ENCODE results near the gene PPP2R3A. TPM values are rescaled to one million over a fixed set of nuclear protein-coding genes. Genes with fewer than 3 reads are reported as not detected.
"Not testable (repeated sequence)": the region's sequence is repeated elsewhere in the genome, so short reads cannot be mapped to it uniquely, and the experiment has no call there.

The PPP2R3A gene, protein sequence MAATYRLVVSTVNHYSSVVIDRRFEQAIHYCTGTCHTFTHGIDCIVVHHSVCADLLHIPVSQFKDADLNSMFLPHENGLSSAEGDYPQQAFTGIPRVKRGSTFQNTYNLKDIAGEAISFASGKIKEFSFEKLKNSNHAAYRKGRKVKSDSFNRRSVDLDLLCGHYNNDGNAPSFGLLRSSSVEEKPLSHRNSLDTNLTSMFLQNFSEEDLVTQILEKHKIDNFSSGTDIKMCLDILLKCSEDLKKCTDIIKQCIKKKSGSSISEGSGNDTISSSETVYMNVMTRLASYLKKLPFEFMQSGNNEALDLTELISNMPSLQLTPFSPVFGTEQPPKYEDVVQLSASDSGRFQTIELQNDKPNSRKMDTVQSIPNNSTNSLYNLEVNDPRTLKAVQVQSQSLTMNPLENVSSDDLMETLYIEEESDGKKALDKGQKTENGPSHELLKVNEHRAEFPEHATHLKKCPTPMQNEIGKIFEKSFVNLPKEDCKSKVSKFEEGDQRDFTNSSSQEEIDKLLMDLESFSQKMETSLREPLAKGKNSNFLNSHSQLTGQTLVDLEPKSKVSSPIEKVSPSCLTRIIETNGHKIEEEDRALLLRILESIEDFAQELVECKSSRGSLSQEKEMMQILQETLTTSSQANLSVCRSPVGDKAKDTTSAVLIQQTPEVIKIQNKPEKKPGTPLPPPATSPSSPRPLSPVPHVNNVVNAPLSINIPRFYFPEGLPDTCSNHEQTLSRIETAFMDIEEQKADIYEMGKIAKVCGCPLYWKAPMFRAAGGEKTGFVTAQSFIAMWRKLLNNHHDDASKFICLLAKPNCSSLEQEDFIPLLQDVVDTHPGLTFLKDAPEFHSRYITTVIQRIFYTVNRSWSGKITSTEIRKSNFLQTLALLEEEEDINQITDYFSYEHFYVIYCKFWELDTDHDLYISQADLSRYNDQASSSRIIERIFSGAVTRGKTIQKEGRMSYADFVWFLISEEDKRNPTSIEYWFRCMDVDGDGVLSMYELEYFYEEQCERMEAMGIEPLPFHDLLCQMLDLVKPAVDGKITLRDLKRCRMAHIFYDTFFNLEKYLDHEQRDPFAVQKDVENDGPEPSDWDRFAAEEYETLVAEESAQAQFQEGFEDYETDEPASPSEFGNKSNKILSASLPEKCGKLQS (N-terminal part only)
- 16.1 TPM for polyA plus RNA-seq (2013, experiment 1 of 2; ENCODE audit: insufficient read length)
- 14.7 TPM for polyA plus RNA-seq (2013, experiment 2 of 2; ENCODE audit: insufficient read length)

DNA sequence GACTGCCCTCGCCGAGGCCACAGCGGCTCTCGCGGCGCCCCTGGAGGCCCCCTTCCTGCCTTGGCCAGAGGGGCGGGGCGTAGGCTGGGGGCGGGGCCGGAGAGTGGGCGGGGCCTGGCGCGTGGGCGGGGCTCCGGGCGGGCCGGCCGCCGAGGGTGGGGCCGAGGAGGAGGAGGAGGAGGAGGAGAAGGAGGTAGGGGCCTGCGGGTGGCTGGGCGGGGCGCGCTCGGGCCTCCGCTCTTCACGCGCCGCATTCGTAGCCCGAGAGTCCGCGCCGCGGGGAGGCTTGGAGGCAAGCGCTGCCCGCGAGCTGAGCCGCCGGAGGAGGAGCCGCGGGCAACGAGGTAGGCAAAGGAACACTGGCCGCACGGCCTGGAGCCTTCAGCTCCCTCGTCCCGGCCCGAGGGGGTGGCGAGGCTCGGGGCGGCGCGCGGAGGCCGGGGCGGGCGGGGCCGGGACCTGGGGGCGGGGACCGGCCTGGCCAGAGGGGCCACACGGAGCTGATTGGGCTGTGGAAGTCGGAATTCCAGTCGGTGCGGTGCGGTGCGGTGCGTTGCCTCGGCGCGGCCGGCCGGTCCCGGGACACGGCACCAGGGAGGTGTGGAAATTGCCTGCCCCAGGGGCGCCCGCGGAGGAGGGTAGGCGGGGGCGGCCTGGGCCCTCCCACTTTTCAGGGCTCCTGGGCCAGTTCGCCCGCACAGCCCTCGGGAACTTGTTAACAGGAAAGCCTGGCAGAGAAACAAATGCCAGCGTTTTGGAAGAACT, at the start of gene PPP2R3A:
PPP2R3A (plus strand) TSS at position 223 of the 765 bp plus-strand sequence. CDS start 35,771 bp downstream, outside the sequence.
- DNase-seq = peak; percentile 89

DNA sequence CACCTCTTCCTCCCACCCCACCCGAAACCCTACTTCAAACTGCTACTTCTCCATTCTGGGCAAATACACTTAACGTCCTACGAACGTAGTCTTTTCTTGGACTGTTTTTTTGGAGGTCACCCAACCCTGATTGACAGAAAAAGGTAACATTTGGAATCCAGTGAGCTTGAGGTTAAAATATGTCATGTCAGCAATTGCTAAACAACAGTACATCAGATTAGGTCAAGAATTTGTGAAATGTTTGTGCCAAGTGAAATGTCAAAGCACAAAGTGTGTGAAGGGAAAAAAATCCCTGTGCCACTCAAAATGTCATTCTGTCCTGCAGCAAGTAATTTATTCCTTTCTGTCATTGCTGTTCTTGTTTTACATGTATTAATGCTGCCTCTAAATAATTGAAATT, 49.2 kb upstream of the PPP2R3A start:
- no peak for DNase-seq

DNA sequence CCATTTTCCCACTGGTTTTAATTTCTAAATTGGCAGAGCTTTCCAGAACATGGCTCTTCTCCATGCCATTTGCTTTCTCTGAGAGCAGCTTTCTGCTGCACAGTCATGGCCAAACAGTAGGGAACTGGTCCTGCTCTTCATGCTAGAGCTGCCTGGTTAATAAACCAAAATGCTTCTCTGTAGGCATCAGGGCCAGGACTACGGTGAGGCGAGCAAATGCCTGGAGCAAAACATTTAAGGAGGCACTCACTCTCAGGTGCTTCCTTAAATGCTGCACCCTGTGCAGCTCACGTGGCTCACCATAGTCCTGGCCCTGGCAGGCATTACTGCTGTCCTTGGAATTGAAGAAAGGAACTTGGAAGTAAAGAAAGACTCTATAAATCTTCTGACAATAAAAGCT, 48.5 kb upstream of the PPP2R3A start:
- no peak for DNase-seq

DNA sequence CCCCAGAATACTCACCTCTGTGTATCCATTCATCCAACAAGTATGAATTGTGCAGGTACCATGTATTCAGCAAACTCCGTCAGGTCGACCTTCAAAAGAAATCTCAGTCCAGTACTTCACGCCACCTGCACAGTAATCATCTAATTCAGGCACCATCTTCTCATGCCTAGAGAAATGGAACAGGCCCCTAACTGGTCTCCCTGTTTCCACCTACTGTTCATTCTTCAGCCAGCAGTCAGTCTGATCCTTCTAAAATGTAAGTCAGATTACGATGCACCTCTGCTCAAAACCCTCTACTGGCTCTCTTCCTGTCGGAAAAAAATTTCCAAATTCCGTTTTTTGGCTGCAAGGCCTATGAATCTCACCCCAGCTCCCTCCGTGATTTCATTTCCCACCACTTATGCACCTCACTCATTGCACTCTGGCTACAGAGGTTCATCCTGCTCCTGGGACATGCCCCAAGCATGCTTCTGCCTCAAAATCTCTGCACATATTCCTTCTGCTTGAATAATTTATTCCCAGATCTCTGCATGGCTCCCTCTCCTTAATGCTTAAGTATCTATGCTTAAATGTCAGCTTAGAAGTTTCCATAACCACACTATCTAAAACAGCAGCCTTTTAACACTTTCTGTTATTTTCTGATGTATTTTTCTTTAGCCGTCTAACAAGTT, 47.5 kb upstream of the PPP2R3A start:
- no peak for DNase-seq

DNA sequence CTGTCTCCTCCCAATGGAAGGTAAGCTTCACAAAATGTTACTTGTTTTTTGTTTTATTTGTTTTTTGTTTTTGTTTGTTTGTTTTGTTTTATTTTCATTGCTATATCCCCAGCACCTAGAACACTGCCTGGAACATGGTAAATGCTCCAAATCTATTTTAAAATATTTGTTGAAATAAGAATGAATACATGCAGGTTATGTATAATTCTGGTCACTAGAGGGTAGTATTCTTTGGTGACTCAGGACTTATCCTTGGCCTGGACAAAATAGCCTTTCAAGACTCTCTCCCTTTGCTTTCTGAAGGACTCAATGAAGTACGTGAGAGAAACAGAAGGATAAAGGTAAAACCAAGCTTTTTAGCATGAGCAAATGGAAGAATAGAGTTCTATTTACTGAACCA, 46.9 kb upstream of the PPP2R3A start:
- peak; percentile 41 for DNase-seq

DNA sequence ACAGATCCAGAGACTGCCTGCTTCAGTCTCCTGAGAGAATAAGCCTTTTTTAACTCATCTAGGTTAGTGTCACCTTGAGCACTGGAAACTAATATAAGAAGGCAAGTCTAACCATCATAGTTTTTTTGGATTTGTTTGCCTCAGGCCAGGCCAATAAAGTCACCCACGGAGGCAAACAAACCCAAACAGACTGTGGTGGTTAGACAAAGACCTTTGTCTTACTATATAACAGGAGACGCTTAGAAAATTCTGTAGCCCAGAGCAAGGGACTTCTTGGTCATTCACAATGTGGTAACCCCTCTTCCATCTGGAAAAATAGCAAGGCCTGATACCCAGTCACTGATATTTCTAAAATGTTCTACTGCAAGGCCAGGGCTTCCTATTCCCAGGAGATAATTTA, 45.3 kb upstream of the PPP2R3A start:
- no peak for DNase-seq

DNA sequence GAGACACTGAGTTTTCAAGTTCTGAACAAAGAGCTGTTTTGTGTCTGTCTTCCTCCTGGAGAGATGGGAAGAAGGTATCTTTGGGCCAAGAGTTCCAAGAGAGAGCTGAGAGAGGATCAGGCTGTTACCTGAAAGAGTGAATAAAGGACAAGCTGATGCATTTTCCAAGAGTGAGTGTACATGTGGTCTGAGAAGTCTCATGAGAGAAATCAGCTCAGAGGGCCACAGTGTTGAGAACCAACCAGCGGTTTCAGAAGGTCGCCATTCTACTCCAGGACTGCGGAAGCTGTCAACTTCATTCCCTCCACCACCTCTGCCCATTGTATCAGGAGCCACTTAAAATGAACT, 42.7 kb upstream of the PPP2R3A start:
- DNase-seq = no peak

DNA sequence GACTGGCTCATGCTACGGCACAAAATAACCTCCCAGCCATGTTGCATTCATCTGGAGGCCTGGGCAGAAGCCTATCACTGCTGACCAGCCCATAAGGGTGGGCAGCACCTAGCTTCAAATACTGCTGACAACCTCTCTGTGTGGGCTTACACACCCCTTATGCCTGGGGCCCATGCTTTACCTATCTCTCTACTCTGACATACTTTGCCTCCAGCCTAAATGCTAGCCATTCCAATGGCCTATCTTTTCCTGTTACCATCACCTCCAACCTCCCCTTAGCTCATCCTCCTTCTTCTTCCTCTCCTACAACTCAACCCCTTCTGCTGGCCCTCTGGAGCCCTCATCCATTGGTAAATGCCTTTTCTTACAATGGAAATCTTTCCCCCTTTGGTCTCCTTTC, 41.0 kb upstream of the PPP2R3A start:
- DNase-seq = no peak

DNA sequence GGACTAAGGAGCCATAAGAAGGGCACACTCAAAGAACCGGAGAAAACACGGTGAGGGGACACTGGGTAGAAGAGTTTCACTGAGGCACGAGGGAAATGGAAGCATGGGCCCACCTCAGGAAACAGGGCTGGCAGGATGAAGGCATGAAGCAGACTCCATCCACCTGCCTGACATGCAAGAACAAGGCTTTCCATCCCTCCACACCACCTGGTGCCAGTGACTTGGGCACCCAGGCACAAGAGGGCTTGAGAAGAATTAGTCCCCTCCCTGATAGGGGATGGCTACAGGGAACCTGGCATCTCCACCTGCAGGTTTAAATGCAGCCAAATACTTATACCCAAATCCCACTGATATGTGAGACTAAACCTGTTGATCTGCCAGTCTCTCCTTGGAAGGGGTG, 38.9 kb upstream of the PPP2R3A start:
- DNase-seq = no peak

DNA sequence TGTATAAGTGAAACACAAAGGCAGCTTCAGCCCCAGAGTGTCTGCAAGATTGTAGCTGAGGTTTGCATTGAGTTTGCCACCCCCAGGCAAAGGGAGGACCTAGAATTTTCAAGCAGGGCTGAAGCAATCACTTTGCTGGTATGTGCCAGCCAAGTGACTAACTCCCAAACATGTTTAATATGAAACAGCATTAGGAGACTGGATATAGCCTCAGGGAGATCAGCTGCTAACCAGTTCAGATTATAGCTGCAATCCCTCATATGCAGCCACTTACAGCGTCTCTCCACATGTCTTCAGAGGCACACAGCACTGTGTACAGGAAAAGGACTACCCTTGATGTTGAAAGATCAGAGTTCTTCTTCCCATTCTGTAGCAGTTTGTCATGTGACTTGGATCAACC, 38.4 kb upstream of the PPP2R3A start:
- no peak for DNase-seq

DNA sequence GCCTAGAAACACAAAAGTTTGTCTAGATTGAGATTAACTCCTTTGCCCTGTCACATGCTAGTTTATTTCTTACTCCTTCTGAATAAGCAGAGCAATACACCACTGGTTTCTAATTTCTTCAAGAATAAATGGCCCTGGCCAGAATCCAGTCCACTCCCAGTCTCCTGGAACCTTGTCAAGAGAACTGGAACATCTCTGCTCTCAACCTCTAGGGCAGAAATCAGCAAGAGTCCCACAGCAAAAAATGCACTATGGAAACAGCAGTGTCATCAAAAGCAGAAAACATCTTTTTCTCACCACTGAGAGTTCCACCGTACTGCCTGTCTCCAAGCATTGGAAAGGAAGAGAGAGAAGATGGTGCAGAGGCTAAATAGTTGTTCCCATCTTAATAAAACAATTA, 35.9 kb upstream of the PPP2R3A start:
- DNase-seq = peak; percentile 50

DNA sequence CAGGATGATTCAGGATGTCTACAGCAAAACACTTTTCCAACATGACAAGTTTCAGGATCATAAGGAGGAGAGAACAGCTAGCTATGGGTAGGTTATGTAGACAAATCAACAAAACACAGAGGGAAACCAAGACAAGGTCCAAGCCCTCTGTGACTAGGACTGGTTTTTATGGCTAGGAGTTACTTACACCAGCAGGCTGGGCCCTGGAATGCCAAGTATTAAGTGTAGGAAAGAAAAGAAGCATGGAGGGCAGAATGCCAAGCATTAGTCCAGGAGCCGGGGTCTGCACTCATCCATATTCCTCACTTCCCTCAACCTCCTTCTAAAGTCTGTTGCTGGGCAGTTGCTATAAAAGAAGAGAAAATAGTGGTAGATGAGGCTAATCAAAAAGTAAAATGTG, 35.3 kb upstream of the PPP2R3A start:
- peak; percentile 23 for DNase-seq

DNA sequence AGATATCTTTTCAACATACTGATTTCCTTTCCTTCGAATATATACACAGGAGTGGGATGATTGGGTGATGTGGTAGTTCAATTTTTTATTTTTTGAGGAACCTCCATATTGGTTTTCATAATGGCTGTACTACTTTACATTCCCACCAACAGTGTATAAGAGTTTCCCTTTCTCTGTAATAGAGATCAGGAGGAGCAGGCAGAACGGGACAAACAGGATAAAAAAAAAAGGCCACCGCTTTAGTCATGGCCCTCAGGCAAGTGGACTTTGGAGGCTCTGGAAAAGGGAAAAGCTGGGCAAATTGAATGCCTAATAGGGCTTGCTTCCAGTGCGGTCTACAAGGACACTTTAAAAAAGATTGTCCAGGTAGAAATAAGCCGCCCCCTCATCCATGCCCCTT, 30.4 kb upstream of the PPP2R3A start:
- not testable (repeated sequence) for DNase-seq

DNA sequence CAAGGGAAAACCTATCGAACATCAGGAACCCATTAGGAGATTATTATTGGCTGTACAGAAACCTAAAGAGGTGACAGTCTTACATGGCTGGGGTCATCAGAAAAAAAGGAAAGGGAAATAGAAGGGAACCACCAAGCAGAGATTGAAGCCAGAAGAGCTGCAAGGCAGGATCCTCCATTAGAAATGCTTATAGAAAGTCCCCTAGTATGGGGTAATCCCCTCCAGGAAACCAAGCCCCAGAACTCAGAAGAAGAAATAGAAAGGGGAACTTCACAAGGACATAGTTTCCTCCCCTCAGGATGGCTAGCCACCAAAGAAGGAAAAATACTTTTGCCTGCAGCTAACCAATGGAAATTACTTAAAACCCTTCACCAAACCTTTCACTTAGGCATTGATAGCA, 27.8 kb upstream of the PPP2R3A start:
- DNase-seq = not testable (repeated sequence)

DNA sequence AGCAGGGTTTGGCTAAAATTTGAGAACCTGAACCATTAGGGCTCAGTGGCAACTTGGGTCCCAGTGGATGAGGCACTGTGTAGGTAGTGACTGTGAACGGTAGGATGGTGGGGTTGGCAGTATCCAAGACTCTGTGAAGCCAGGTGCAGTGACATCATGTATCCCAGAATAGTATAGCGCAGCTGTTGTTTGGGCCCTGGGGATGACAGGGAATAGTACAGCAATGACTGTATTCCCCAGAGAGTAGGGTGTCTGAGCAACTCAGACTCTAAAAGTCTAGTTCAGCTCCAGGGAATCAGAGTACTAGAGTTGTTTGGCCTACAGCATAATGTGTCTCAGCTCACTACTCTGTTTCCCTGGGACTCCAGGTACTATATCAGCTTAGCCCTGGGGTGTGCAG, 20.7 kb upstream of the PPP2R3A start:
- DNase-seq = peak; percentile 5

DNA sequence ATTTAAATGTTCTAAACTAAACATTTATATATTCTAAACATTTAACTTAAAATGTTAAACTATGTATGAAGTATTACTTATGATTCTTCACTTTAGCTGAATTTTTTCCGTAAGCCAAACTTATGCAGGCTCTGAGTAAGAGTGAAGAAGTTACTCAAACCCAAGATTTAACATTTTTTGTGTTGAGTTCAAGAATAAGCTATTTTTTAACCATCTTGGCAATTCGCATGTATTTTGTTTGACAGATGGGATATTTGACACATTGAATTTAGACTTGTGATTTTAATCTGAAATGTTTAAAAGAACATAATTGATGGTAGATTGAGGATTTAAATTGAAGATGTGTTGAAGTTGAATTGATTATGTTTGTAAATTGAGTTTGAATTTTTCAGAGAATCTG, 14.6 kb upstream of the PPP2R3A start:
- no peak for DNase-seq

DNA sequence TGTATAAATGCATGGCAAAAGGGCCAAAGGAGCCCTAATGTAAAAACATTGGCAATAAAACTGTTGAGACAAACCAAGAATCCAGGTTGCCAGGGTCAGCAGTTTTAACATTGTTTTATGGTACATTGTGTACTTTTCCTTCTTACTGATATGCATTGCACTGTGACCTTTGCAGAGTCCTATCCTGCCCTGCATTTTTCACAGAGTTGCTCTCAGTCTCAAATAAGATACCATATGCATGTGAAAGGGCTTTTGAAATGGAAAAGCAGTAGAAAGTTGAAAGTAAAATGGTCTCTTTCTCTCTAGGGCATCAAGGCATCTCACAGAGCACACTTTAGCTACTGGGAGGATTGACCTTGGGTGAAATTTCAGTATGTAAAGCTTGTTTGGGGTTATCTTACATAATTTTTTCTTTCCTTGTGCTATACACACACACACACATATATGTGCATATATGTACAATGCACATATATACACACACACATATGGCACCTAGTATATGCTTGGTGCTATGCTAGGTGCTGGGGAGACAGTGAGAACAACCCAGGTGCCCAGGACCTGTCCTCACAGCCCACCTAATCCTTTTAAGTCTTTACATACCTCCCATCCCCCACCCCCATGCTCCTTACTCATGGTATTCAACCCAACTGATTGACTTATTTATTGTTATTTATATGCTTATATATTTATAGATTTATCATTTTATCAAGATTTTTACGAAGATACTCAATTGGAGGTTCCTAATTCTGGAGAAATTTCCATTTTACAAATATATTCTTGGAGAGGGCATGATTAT, 1.2 kb upstream of the PPP2R3A start:
- DNase-seq = no peak

DNA sequence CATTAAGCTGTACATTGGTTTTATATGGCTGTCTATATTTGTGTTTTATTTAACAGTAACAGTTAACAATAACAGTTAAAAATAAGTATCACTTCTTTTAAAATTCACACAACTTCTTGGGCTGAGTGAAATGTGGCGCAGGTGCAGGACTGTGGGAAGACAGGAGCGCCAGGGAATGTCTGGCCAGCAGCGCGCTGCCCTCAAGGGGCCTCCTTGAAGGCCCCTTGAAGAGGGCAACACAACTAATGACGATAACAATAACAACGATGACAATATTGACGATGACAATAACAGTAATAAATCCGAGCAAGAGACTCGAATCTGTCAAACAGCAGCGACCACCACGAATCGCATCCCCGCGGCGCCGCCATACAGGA, 411 bp upstream of the PPP2R3A start:
- no peak for DNase-seq

DNA sequence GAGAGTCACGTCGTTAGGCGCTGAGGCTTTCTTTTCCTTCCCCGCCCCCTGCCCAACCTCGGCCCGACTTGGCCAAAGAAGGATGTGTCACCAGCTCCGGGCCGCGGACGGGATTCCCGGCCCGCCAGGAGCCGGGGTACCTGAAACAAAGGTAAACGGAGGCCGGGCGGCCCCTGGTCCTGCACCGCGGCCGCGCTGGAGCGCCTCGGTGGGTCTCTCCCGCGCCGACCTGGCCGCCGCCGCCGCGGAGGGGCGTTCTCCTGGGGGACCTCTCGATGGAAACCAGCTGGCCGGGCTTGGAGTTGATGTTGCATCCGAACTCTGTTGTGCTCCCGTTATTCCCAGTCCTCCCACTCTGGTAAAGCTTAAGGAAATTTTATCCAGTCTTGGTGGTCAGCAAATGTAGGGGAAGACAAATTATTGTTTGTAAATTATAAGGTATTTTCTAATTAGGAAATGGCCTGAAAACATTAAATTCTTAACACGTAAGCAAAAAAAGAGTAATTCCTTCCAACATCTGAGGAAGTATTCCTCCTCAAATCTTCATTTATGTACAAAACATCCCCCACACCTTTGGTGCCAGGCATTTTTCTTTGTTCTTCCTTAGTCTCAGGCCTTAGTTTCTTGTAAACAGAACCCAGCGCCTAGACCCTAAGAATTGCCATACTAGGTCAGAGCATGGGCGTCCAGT, 888 bp downstream of the PPP2R3A start:
- DNase-seq = peak; percentile 31

DNA sequence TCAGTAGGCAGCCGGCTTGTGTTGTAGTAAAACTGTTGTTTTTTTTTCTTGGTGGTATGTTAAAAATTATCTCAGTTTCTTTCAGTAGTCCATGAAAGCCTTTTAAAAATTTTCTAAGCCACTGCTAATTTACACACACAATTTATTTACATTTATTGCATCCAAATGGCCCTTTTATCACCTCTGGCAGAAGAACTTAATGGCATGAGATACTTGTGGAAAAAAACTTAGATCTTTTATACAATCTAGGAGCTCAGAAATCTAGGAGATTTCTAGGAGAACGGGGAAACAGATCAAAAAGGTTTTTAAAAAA, 1.4 kb downstream of the PPP2R3A start:
- DNase-seq = no peak
